K562 (cell line): ENCODE results near the gene TNIK. TPM values are rescaled to one million over a fixed set of nuclear protein-coding genes. Genes with fewer than 3 reads are reported as not detected.
A peak's percentile ranks its signal among the peaks of the same experiment; 100 is the strongest.

Source experiments
- ETV1 ChIP-seq: fragments of 450-650 bp; conservative IDR thresholded peaks from 2 replicates; pipeline ENCODE4 v1.6.1; 2016; ENCODE audit warnings: missing genetic modification characterization, control low read depth, low read depth, missing compliant biosample characterization
- KLF13 ChIP-seq: fragments of 450-650 bp; IDR thresholded peaks from 2 replicates; pipeline ENCODE4 v1.6.1; 2016; ENCODE audit warnings: missing genetic modification characterization, low read depth, mild to moderate bottlenecking, missing compliant biosample characterization, moderate library complexity, borderline replicate concordance
- RNF219 ChIP-seq: fragments of 250-450 bp; sonication (Bioruptor Pico); IDR thresholded peaks from 2 replicates; pipeline ENCODE4 v1.5.0; 2022; ENCODE audit warnings: mild to moderate bottlenecking
- SMARCA4 ChIP-seq: fragments of 450-650 bp; IDR thresholded peaks from 2 replicates; pipeline ENCODE4 v1.6.1; 2016
- TCF7L2 ChIP-seq: fragments of 150-350 bp; IDR thresholded peaks from 2 replicates; pipeline ENCODE4 v1.6.1; 2016; ENCODE audit warnings: low read depth, mild to moderate bottlenecking, low read length, moderate library complexity
- XRCC3 ChIP-seq: fragments of 450-650 bp; IDR thresholded peaks from 2 replicates; pipeline ENCODE4 v1.6.1; 2017; ENCODE audit warnings: mild to moderate bottlenecking, moderate library complexity
- polyA plus RNA-seq, 8 experiments: library from polyadenylated mRNA; depleted of rRNA in 4 of 8; stranded (reverse) in 5 of 8; unstranded in 3 of 8; fragments of >200 nt; fragmentation: Nextera tagmentation in 2 of 8; fragmentation: Illumina TruSeq in 1 of 8; extraction: Ambion mirVana in 2 of 8; extraction: Trizol in 1 of 8; gene quantifications; 2 replicates each; pipeline versions ENCODE4 v1.2.1 to v1.2.3, GENCODE V29; 2011 to 2014; ENCODE audit warnings: inconsistent platforms in 1 of 8, missing spikeins in 1 of 8
- total RNA-seq, 7 experiments: library from RNA; depleted of rRNA in 6 of 7; stranded (reverse); fragments of >200 nt in 6 of 7; fragmentation: Illumina TruSeq in 2 of 7; extraction: Trizol in 2 of 7; gene quantifications; 2 replicates each; pipeline versions ENCODE4 v1.2.1 to v1.2.3, GENCODE V29; 2011 to 2021; ENCODE audit warnings: low replicate concordance in 1 of 7
- TF ChIP-seq, protein P1 (sequence below): sonication (generic); formaldehyde crosslinking; IDR thresholded peaks from 2 replicates; pipeline ENCODE4 v1.8.0; 2023; ENCODE audit warnings: mild to moderate bottlenecking, missing genetic modification reagents
- TF ChIP-seq, protein P2 (sequence below): fragments of 250-450 bp; sonication (Bioruptor Pico); IDR thresholded peaks from 2 replicates; pipeline ENCODE4 v1.6.1; 2021; ENCODE audit warnings: mild to moderate bottlenecking

The TNIK gene
- total and polyA plus RNA-seq, 9 of the 15 experiments (the other 6 are each of a cell fraction or from before 2014, with no cell fraction given): 6.6 to 39.0 (median 24.7) TPM

DNA sequence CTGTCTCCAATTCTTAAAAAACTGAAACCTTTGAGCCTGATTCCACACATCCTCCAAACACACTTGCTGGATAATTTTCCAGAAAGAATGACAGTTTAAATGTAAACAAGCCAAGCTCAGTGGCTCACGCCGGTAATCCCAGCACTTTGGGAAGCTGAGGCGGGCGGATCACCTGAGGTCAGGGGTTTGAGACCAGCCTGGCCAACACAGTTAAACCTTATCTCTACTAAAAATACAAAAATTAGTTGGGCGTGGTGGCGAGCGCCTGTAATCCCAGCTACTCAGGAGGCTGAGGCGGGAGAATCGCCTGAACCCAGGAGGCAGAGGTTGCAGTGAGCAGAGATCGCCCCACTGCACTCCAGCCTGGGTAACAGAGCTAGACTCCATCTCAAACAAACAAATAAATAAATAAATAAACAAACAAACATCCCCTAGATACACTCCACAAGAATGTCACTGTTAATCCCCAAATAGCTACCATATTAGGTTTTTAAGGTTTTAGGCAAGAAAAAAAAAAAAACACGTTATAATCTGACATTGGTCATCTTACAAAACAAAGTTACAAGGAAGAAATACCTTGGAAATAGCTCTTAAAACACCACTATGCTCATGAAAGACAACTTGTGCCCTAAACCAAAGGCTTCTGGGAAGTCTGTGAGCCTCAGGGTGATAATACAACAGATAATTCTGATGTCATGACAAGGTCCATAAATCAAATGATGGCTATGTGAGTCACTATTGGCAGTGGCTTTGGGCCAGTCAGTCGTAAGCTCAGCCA lies 13.2 kb downstream of the TNIK start (continued):
- TF ChIP-seq RNF219 (CRISPR knock-in tag): no peak
- TF ChIP-seq, protein P1, sequence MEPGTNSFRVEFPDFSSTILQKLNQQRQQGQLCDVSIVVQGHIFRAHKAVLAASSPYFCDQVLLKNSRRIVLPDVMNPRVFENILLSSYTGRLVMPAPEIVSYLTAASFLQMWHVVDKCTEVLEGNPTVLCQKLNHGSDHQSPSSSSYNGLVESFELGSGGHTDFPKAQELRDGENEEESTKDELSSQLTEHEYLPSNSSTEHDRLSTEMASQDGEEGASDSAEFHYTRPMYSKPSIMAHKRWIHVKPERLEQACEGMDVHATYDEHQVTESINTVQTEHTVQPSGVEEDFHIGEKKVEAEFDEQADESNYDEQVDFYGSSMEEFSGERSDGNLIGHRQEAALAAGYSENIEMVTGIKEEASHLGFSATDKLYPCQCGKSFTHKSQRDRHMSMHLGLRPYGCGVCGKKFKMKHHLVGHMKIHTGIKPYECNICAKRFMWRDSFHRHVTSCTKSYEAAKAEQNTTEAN (CRISPR knock-in tag): no peak
- peak; percentile 53 for TF ChIP-seq ETV1 (tag)
- TF ChIP-seq SMARCA4: peak; percentile 86
- TF ChIP-seq KLF13 (tag): no peak; the same call in 1 of the 2 replicates
- TF ChIP-seq, protein P2, sequence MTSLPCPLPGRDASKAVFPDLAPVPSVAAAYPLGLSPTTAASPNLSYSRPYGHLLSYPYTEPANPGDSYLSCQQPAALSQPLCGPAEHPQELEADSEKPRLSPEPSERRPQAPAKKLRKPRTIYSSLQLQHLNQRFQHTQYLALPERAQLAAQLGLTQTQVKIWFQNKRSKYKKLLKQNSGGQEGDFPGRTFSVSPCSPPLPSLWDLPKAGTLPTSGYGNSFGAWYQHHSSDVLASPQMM: no peak
- no peak for TF ChIP-seq XRCC3
- no peak for TF ChIP-seq TCF7L2
